Fibroblast of skin of right quadriceps (primary cell): Measurements from ENCODE around the gene RPL18A.

ENCODE experiments used
- DNase-seq: peaks from one replicate; pipeline ENCODE4 v3.0.0-alpha.2; 2013

RPL18A gene

GRCh38 chr19:17859533-17860330 lies at the start of gene RPL18A:
RPL18A (plus strand) TSS chr19:17859910; CDS start chr19:17859957, 47 bp downstream.
- peak; percentile 100 for DNase-seq

- DNase-seq, result no peak
Measured at GRCh38 chr19:17811103-17811502, 48.6 kb upstream of the RPL18A start.

DNA sequence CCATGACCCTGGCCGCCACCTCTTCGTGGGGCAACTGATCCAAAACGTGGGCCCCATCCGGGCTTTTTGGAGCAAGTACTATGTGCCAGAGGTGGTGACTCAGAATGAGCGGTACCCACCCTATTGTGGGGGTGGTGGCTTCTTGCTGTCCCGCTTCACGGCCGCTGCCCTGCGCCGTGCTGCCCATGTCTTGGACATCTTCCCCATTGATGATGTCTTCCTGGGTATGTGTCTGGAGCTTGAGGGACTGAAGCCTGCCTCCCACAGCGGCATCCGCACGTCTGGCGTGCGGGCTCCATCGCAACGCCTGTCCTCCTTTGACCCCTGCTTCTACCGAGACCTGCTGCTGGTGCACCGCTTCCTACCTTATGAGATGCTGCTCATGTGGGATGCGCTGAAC lies 48.0 kb upstream of the RPL18A start:
- no peak for DNase-seq

DNA sequence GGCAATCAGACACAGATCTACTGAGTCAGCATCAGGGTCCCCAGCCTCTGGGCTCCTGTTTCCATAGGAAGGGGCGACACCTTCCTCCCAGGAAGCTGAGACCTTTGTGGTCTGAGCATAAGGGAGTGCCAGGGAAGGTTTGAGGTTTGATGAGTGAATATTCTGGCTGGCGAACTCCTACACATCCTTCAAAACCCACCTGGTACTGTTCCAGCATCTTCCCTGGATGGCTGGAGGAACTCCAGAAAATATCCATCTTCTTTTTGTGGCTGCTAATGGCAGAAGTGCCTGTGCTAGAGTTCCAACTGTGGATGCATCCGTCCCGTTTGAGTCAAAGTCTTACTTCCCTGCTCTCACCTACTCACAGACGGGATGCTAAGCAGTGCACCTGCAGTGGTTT lies 47.6 kb upstream of the RPL18A start:
- DNase-seq, result no peak

DNA sequence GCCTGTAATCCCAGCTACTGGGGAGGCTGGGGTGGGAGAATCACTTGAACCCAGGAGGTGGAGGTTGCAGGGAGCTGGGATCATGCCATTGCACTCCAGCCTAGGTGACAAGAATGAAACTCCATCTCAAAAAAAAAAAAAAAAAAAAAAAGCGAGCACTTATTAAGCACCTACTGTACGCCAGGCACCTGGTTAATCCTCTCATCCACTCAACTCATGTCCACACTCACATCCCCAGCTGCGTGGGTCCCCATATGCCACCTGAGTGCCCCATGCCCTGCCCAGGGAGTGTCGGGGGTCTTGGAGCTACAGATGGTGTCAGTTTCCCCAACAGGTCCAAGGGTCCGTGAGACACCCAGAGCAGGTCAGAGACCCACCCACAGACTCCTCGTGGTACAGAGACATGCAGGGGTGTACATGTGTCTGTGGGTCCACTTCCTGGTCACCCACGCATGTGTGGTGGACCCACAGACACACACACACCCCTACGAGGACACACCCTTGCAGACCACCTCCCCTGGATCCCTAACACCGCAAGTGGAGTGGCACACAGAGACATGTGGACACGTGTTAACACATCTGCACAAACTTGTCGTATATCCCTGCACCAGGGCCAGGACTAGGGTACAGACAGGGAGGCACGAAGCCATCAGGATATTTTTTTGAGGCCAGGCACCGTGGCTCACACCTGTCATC lies 41.9 kb upstream of the RPL18A start:
- no peak for DNase-seq

GRCh38 chr19:17821190-17821589 lies 38.5 kb upstream of the RPL18A start, which contains the start of gene INSL3:
INSL3 (minus strand) TSS chr19:17821519; CDS start chr19:17821506, 13 bp downstream.
- no peak for DNase-seq

GRCh38 chr19:17824339-17824738 lies 35.4 kb upstream of the RPL18A start:
- no peak for DNase-seq

DNA sequence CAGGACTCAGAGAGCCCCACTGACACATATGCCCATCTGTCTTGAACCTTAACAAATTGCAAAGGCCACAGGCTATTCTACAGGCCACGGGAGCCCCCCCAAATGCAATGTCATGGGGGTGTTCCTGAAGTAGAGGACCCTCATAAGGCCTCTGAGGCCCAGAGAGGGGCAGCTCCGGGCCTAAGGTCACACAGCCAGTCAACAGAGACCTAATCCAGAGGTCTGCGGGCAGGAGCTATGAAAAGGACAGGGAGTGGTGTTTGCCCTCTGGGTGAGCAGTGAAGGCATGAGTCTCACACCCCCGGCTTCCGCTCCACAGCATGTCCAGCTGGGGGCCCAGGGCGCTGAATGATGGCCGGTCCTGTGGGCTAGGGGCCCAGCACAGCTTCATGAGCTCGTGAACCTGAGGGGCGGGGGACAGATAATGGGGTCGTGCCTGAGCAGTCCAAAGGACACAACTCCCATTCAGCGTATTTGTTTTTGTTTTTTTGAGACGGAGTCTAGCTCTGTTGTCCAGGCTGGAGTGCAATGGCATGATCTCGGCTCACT lies 33.1 kb upstream of the RPL18A start:
- DNase-seq, result no peak

GRCh38 chr19:17829855-17830566 lies 29.7 kb upstream of the RPL18A start:
- DNase-seq, result peak; percentile 59

- DNase-seq, result peak; percentile 84
Measured at GRCh38 chr19:17830567-17831418, 28.9 kb upstream of the RPL18A start.

DNA sequence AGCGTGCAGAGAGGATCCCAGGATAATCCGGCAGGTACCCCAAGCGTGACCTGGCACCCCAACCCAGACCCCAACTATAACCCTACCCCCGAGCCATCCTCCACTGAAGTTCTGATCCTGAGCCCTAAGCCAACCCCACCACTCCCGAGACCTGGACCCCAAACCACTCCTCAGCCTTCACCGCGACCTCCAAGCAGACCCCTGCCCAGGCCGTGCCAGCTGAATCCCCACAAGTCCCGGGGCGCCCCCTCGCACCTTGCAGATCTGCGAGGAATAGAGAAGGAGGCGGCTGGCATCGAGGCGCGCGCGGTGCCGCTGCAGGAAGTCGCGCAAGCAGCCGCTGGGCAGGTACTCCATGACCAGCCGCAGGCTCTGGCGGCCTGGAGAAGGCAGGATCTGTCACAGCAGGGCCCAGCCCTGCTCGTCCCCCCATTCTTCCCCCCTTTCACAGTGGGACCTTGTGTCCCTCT lies 28.3 kb upstream of the RPL18A start:
- DNase-seq, result no peak

GRCh38 chr19:17832443-17833208 lies 27.1 kb upstream of the RPL18A start:
- DNase-seq, result no peak

DNA sequence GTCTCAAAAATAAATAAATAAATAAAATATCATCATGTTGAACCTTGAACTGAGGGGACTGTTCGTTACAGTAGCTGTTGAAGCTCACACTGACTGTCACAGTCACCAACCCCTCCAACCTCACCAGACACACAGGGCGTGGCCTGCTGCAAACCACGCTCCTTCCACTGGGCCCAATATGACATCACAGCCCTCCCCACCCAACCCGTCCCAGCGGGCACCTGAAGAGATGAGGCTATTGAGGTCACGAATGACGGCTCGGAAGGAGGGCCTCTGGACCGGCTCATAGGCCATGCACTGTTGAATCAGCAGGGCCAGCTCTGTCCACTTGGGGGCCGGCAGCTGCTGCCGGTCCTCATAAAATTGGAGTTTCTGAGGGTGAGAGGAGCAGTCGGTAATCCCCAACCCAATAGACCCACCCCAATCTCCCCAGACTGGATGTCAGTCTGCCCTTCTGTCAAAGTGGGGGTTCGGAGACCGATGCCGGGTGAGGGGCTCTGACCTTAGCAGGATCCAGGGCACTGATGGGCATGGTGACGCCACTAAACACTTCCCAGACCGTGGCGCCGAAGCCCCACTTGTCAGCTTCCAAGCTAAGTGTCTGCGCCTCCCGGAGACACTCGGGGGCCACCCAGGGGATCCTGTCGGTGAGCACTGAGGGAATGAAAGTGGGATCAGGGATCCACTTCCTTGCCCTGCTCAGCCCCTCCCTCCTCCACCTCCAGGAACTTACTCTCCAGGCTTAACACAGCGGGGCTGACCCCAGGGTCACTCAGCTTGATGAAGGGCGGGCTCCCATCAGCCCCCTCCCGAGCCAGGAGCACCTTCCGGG lies 25.1 kb upstream of the RPL18A start:
- no peak for DNase-seq

- no peak for DNase-seq
Measured at GRCh38 chr19:17835182-17836006, 24.3 kb upstream of the RPL18A start.

DNA sequence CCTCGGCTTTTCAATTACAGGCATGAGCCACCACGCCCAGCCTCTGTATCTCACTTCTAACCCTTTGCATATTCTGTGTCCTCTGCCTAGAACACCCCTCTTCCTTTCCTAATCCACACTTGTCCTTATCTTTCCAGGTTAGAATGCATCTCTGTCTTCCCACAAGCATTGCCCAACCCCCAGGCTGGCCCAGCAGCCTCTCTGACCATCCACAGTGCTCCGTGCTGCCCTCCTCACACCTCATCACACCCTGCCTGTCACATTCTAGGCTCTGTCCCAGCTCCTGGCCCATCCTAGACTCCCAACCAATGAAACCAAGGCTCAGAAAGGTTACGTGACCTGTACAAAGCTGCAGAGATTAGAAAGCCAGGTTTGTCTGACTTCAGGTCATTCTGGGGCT lies 23.2 kb upstream of the RPL18A start:
- no peak for DNase-seq

DNA sequence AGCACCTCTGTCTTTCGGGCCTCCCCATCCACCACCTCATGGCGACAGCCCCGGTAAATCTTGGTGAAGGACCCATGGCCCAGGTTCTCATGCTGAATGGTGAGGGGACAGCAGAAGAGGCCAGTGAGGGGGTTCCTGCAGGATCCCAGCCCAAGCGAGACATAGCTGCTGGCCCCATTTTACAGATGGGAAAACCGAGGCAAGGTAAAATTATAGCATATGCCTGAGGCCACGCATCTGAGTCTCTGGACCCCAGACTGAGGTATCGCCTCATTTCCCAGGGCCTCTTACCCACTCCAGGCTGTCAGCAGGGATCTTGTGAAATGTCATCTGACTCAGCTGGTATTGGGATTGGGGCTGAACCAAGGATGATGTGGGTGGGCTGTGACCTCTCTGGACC lies 21.7 kb upstream of the RPL18A start:
- DNase-seq, result no peak

GRCh38 chr19:17840019-17840418 lies 19.7 kb upstream of the RPL18A start:
- no peak for DNase-seq

GRCh38 chr19:17841371-17841809 lies 18.3 kb upstream of the RPL18A start:
- DNase-seq, result no peak
